Ovary (tissue), 9 donors: Measurements from ENCODE around the gene FHOD3. TPM values are rescaled to one million over a fixed set of nuclear protein-coding genes. Genes with fewer than 3 reads are reported as not detected.

Experiments
- DNase-seq, 5 donors: peaks; one replicate each; pipeline ENCODE4 v3.0.0-alpha.2; 2019 to 2020
- H3K27ac ChIP-seq, 2 donors: fragments of 200-600 bp; one replicate each; pipeline versions ENCODE4 v1.5.1 to v1.8.0; 2019 to 2022
- H3K27me3 ChIP-seq: fragments of 200-600 bp; one replicate; pipeline ENCODE4 v1.8.0; 2022
- H3K36me3 ChIP-seq: fragments of 200-600 bp; sonication (generic); one replicate; pipeline ENCODE4 v1.5.1; 2019
- H3K4me1 ChIP-seq: one replicate; pipeline ENCODE4 v1.8.1; 2013; ENCODE audit warnings: mild to moderate bottlenecking, moderate library complexity; ENCODE audit not compliant: insufficient read depth
- H3K4me3 ChIP-seq: fragments of 200-600 bp; sonication (generic); one replicate; pipeline ENCODE4 v1.5.1; 2017
- H3K9me3 ChIP-seq, 2 donors: fragments of 200-600 bp in 1 of 2; sonication (generic) in 1 of 2; one replicate each; pipeline versions ENCODE4 v1.5.1 to v1.8.1; 2013 to 2019; ENCODE audit warnings: mild to moderate bottlenecking in 1 of 2, moderate library complexity in 1 of 2
- CTCF ChIP-seq, 3 donors: fragments of 450-650 bp in 2 of 3; fragments of 200-600 bp in 1 of 3; IDR thresholded peaks; one replicate each; pipeline versions ENCODE4 v1.5.1 to v1.8.0; 2016 to 2022; ENCODE audit warnings: antibody characterized with exemption in 3 of 3, mild to moderate bottlenecking in 1 of 3
- EP300 ChIP-seq: sonication (generic); formaldehyde crosslinking; IDR thresholded peaks from one replicate; pipeline ENCODE4 v1.6.1; 2017; ENCODE audit warnings: antibody characterized with exemption
- POLR2A ChIP-seq: fragments of 450-650 bp; IDR thresholded peaks from one replicate; pipeline ENCODE4 v1.6.1; 2017; ENCODE audit warnings: antibody characterized with exemption, mild to moderate bottlenecking, moderate library complexity
- WGBS, 3 donors: extraction: QIAGEN DNeasy Blood & Tissue Kit in 1 of 3; methylation state at CpG; one replicate each; pipeline versions ENCODE4 v1.1.5 to v1.1.7; 2013 to 2017; 5-methylcytosine and 5-hydroxymethylcytosine counted together
- intact Hi-C, 4 donors: fragments of 100-400 bp; cut with DNase I; formaldehyde crosslinking; loops; one replicate each; pipeline versions ENCODE4 v1.11.0 to v1.15.1; 2022 to 2023
- polyA plus RNA-seq, 2 donors: library from polyadenylated mRNA; stranded (reverse); fragments of 200-250 nt in 1 of 2; fragments of 350-450 nt in 1 of 2; fragmentation: Illumina TruSeq in 1 of 2; extraction: RNeasy Lipid Tissue Mini Kit (QIAGEN cat#74804) in 1 of 2; gene quantifications; one replicate each; pipeline ENCODE4 v1.2.3, GENCODE V29; 2013 to 2014
- total RNA-seq, 7 donors: library from RNA; depleted of rRNA in 2 of 7; stranded (reverse); fragments of >200 nt in 2 of 7; fragmentation: NEBNext Ultra II Directional in 3 of 7; extraction: Animal tissue kit (Norgen Biotek cat#: 25700) in 3 of 7; gene quantifications; one replicate each; pipeline versions ENCODE4 v1.1.0 to v1.2.4, GENCODE V29; 2016 to 2023
- donor health status: DM: no; HTN: no; CAD: no; lungs with moderate emphysema.
- donor health status: DM: no; HTN: no; CAD: no.
- donor health status: Bipolar disorder and iron deficiency.
- donor health status: DM: yes; HTN: yes; CAD: no.
- donor health status: DM: no; HTN: no; CAD: no.
- donor health status: DM: yes; HTN: yes; CAD: no.

Gene FHOD3
- total and polyA plus RNA-seq, 9 donors: 3.5 to 62.5 (median 11.0) TPM

GRCh38 chr18:36697905-36698304, 400.4 kb downstream of the FHOD3 start:
- no peak overlapping the region for H3K27ac ChIP-seq
- no peaks in the 10 kb centered on the region for H3K27me3 ChIP-seq
- H3K4me3 ChIP-seq: no peak overlapping the region
- no peaks in the 10 kb centered on the region for H3K9me3 ChIP-seq
- TF ChIP-seq POLR2A (no peak), CTCF (IDR thresholded peaks at IDR 0.05) (no peak)
- DNase-seq: no peak
- peaks cover 1% of the 10 kb centered on the region for H3K4me1 ChIP-seq
- H3K36me3 ChIP-seq: no peaks in the 10 kb centered on the region
- WGBS, 3 donors: 79 to 86% (median 81%) methylated on average over 2 of the region's 2 CpGs
- intact Hi-C loops: loop anchor here in 2 of 4 donors (10.0 kb wide), 2 partner anchors 47 to 57 kb away; no protein-coding TSS in a partner anchor

- Histone ChIP-seq H3K4me1 (no peaks in the 10 kb centered on the region), H3K9me3 (no peaks in the 10 kb centered on the region), H3K4me3 (no peak overlapping the region), H3K36me3 (no peaks in the 10 kb centered on the region), H3K27ac (no peak overlapping the region), H3K27me3 (no peaks in the 10 kb centered on the region)
- 91 to 96% (median 94%) methylated on average over 4 of the region's 4 CpGs for WGBS, 3 donors
- TF ChIP-seq POLR2A (no peak), EP300 (no peak), CTCF (IDR thresholded peaks at IDR 0.05) (no peak)
- intact Hi-C loops: loop anchor here in 1 of 4 donors (10.0 kb wide), 2 partner anchors 64 to 104 kb away; no protein-coding TSS in a partner anchor
- DNase-seq: no peak
These were observed 403.4 kb downstream of the FHOD3 start for GRCh38 chr18:36700955-36701354.

- 84 to 93% (median 91%) methylated on average over 10 of the region's 10 CpGs for WGBS, 3 donors
- Histone ChIP-seq H3K27me3 (no peaks in the 10 kb centered on the region), H3K4me3 (no peak overlapping the region), H3K9me3 (no peaks in the 10 kb centered on the region), H3K27ac (no peak overlapping the region), H3K36me3 (no peaks in the 10 kb centered on the region), H3K4me1 (no peaks in the 10 kb centered on the region)
- intact Hi-C loops: loop anchor here in 1 of 4 donors (10.0 kb wide), 2 partner anchors 62 to 102 kb away; no protein-coding TSS in a partner anchor
- TF ChIP-seq CTCF (IDR thresholded peaks at IDR 0.05) (no peak), POLR2A (no peak), EP300 (no peak)
- no peak for DNase-seq
These were observed 405.0 kb downstream of the FHOD3 start for GRCh38 chr18:36702401-36703013.

GRCh38 chr18:36704156-36704555, 406.6 kb downstream of the FHOD3 start:
- DNase-seq: no peak
- Histone ChIP-seq H3K27ac (no peak overlapping the region), H3K36me3 (no peaks in the 10 kb centered on the region), H3K27me3 (no peaks in the 10 kb centered on the region), H3K4me1 (no peaks in the 10 kb centered on the region), H3K9me3 (no peaks in the 10 kb centered on the region), H3K4me3 (no peak overlapping the region)
- no peak for TF ChIP-seq POLR2A
- no peak for TF ChIP-seq CTCF (IDR thresholded peaks at IDR 0.05)
- intact Hi-C loops: loop anchor here in 1 of 4 donors (10.0 kb wide), 2 partner anchors 61 to 101 kb away; no protein-coding TSS in a partner anchor
- WGBS, 3 donors: 87 to 95% (median 95%) methylated on average over 6 of the region's 6 CpGs
